HG02571 (cell line): ENCODE measurements around the gene CDH16.
"Not testable (repeated sequence)": the region's sequence is repeated elsewhere in the genome, so short reads cannot be mapped to it uniquely, and the experiment has no call there.

ENCODE experiments used
- ATAC-seq: cut with Tn5 transposase; IDR thresholded peaks from one replicate; pipeline ENCODE4 v1.9.1; 2021; ENCODE audit warnings: mild to moderate bottlenecking, moderate library complexity; ENCODE audit not compliant: unreplicated experiment

CDH16 gene

GRCh38 chr16:66918803-66919568 is at the start of gene CDH16:
Gene CDH16, minus strand, starts transcription at chr16:66918885. Its CDS starts 820 bp downstream, at chr16:66918065.
- ATAC-seq, result no peak

- ATAC-seq, result no peak
Observed at GRCh38 chr16:66964049-66964448, 45.4 kb upstream of the CDH16 start.

GRCh38 chr16:66961914-66962313 is 43.2 kb upstream of the CDH16 start:
- no peak for ATAC-seq

GRCh38 chr16:66961065-66961744 is 42.5 kb upstream of the CDH16 start, which contains the start of gene CES3:
Gene CES3, plus strand, starts transcription at chr16:66961266. Its CDS starts 42 bp downstream, at chr16:66961308.
- ATAC-seq, result peak; percentile 60

GRCh38 chr16:66960270-66960669 is 41.6 kb upstream of the CDH16 start:
- no peak for ATAC-seq

GRCh38 chr16:66959704-66960161 is 41.0 kb upstream of the CDH16 start:
- no peak for ATAC-seq

GRCh38 chr16:66958857-66959703 is 40.4 kb upstream of the CDH16 start:
- ATAC-seq, result no peak

- not testable (repeated sequence) for ATAC-seq
Observed at GRCh38 chr16:66956154-66956457, 37.4 kb upstream of the CDH16 start.

- ATAC-seq, result not testable (repeated sequence)
Observed at GRCh38 chr16:66955363-66956153, 36.9 kb upstream of the CDH16 start.

GRCh38 chr16:66954097-66954659 is 35.5 kb upstream of the CDH16 start:
- ATAC-seq, result no peak

- no peak for ATAC-seq
Observed at GRCh38 chr16:66953462-66954096, 34.9 kb upstream of the CDH16 start.

GRCh38 chr16:66952430-66953110 is 33.9 kb upstream of the CDH16 start:
- ATAC-seq, result no peak

- no peak for ATAC-seq
Observed at GRCh38 chr16:66950971-66951790, 32.5 kb upstream of the CDH16 start.

GRCh38 chr16:66950437-66950836 is 31.8 kb upstream of the CDH16 start:
- ATAC-seq, result no peak

GRCh38 chr16:66949472-66949871 is 30.8 kb upstream of the CDH16 start:
- ATAC-seq, result no peak

GRCh38 chr16:66948837-66949225 is 30.1 kb upstream of the CDH16 start:
- ATAC-seq, result no peak

- ATAC-seq, result no peak
Observed at GRCh38 chr16:66948134-66948836, 29.6 kb upstream of the CDH16 start.
